Glutamatergic neuron (in vitro differentiated cells): ENCODE measurements around the gene SIDT1. TPM values are rescaled to one million over a fixed set of nuclear protein-coding genes. Genes with fewer than 3 reads are reported as not detected.

Source experiments
- DNase-seq: peaks from one replicate; pipeline ENCODE4 v3.0.0; 2022
- H3K27ac Mint-ChIP-seq: one replicate; pipeline ENCODE4 v1.8.0; 2020; ENCODE audit warnings: mild to moderate bottlenecking, mixed read lengths, inconsistent platforms; ENCODE audit not compliant: unreplicated experiment
- H3K27me3 Mint-ChIP-seq: one replicate; pipeline ENCODE4 v1.8.0; 2020; ENCODE audit warnings: mild to moderate bottlenecking, moderate library complexity, mixed read lengths, inconsistent platforms; ENCODE audit not compliant: unreplicated experiment
- H3K36me3 Mint-ChIP-seq: one replicate; pipeline ENCODE4 v1.8.0; 2020; ENCODE audit warnings: mild to moderate bottlenecking, mixed read lengths, inconsistent platforms; ENCODE audit not compliant: unreplicated experiment
- H3K4me1 Mint-ChIP-seq: one replicate; pipeline ENCODE4 v1.8.0; 2020; ENCODE audit warnings: mild to moderate bottlenecking, low read depth, mixed read lengths, inconsistent platforms; ENCODE audit not compliant: unreplicated experiment
- H3K4me3 Mint-ChIP-seq: one replicate; pipeline ENCODE4 v1.8.0; 2020; ENCODE audit warnings: mild to moderate bottlenecking, mixed read lengths, inconsistent platforms; ENCODE audit not compliant: unreplicated experiment
- H3K9me3 Mint-ChIP-seq: one replicate; pipeline ENCODE4 v1.8.0; 2020; ENCODE audit warnings: mild to moderate bottlenecking, moderate library complexity, mixed read lengths, inconsistent platforms; ENCODE audit not compliant: unreplicated experiment
- microRNA-seq: library from miRNA; unstranded; fragments of <30 nt; microRNA quantifications from one replicate; pipeline ENCODE4, GENCODE V29; 2020; ENCODE audit not compliant: unreplicated experiment
- total RNA-seq: library from RNA; stranded (reverse); fragmentation: NEBNext Ultra II Directional; extraction: Animal tissue kit (Norgen Biotek cat#: 25700); gene quantifications from one replicate; pipeline ENCODE4 v1.2.1, GENCODE V29; 2021; ENCODE audit not compliant: unreplicated experiment
- TF ChIP-seq, protein P1 (sequence below): fragments of 200-600 bp; sonication (generic); IDR thresholded peaks from one replicate; pipeline ENCODE4 v1.5.0; 2021; ENCODE audit not compliant: partially characterized antibody, unreplicated experiment

SIDT1 gene
- total RNA-seq, 1 donor from 2014 or later = not detected

DNA sequence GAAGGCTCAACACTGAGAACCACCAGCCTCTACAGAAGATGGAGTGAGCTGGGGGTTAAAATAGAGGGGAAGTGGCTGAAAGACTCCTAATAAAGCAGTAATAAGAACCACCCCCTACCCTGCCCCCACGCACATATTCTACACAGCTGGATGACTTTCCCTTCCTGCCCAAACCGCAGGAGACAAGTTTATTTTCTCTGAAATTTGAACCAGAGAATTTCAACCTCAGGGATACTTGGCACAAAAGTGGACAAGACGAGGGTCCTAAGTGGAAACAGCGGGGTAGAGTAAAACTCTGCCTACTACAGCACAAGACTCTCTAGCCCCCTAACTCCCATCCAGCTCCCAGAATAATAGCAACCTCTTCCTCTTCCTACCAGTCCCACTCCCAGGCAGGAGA, 135.7 kb downstream of the SIDT1 start:
- Mint-ChIP-seq H3K4me1 (no peaks in the 10 kb centered on the region), H3K36me3 (no peaks in the 10 kb centered on the region)
- TF ChIP-seq, protein P1, sequence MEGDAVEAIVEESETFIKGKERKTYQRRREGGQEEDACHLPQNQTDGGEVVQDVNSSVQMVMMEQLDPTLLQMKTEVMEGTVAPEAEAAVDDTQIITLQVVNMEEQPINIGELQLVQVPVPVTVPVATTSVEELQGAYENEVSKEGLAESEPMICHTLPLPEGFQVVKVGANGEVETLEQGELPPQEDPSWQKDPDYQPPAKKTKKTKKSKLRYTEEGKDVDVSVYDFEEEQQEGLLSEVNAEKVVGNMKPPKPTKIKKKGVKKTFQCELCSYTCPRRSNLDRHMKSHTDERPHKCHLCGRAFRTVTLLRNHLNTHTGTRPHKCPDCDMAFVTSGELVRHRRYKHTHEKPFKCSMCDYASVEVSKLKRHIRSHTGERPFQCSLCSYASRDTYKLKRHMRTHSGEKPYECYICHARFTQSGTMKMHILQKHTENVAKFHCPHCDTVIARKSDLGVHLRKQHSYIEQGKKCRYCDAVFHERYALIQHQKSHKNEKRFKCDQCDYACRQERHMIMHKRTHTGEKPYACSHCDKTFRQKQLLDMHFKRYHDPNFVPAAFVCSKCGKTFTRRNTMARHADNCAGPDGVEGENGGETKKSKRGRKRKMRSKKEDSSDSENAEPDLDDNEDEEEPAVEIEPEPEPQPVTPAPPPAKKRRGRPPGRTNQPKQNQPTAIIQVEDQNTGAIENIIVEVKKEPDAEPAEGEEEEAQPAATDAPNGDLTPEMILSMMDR = no peak

GRCh38 chr3:113673593-113673992, 141.2 kb downstream of the SIDT1 start:
- Mint-ChIP-seq H3K4me3 (no peak overlapping the region), H3K4me1 (no peaks in the 10 kb centered on the region), H3K27me3 (no peaks in the 10 kb centered on the region), H3K9me3 (no peaks in the 10 kb centered on the region), H3K27ac (no peak overlapping the region), H3K36me3 (no peaks in the 10 kb centered on the region)
- DNase-seq = no peak
- TF ChIP-seq, protein P1 = no peak

More for the DNA sequence above, 135.7 kb downstream of the SIDT1 start:
- Mint-ChIP-seq H3K27me3 (no peaks in the 10 kb centered on the region), H3K4me3 (no peak overlapping the region), H3K9me3 (no peaks in the 10 kb centered on the region), H3K27ac (no peak overlapping the region)
- DNase-seq = no peak

GRCh38 chr3:113676261-113676660, 143.9 kb downstream of the SIDT1 start:
- no peak overlapping the region for H3K27ac Mint-ChIP-seq
- TF ChIP-seq, protein P1 = no peak
- H3K4me3 Mint-ChIP-seq = no peak overlapping the region
- no peaks in the 10 kb centered on the region for H3K4me1 Mint-ChIP-seq
- H3K9me3 Mint-ChIP-seq = no peaks in the 10 kb centered on the region
- no peaks in the 10 kb centered on the region for H3K27me3 Mint-ChIP-seq
- no peaks in the 10 kb centered on the region for H3K36me3 Mint-ChIP-seq
- no peak for DNase-seq

DNA sequence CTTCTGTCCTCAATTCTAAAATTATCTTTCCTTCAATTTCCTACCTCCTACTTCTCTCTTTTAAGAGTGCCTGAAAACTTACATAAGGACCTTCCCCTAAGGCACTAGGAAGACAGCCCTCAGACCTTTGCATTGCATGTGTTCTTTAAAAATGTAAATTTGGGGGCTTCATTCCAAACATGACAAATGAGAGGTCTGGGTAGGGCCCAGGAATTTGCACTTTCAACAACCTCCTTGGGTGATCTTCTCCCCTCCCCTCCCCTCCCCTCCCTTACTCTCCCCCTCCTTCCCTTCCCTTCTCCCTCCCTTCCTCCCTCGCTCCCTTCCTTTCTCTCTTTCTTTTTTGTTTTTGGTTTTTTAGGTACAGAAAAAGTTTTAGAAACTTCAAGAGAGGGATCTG, 145.4 kb downstream of the SIDT1 start:
- H3K4me1 Mint-ChIP-seq = no peaks in the 10 kb centered on the region
- DNase-seq = no peak
- TF ChIP-seq, protein P1 = no peak
- H3K4me3 Mint-ChIP-seq = no peak overlapping the region
- H3K27me3 Mint-ChIP-seq = no peaks in the 10 kb centered on the region
- no peaks in the 10 kb centered on the region for H3K9me3 Mint-ChIP-seq
- H3K27ac Mint-ChIP-seq = no peak overlapping the region
- H3K36me3 Mint-ChIP-seq = no peaks in the 10 kb centered on the region

GRCh38 chr3:113678773-113679172, 146.4 kb downstream of the SIDT1 start:
- TF ChIP-seq, protein P1 = no peak
- Mint-ChIP-seq H3K4me1 (no peaks in the 10 kb centered on the region), H3K27ac (no peak overlapping the region), H3K36me3 (peaks cover 4% of the 10 kb centered on the region), H3K9me3 (no peaks in the 10 kb centered on the region), H3K4me3 (no peak overlapping the region), H3K27me3 (no peaks in the 10 kb centered on the region)
- DNase-seq = no peak

Small RNAs within 50 kb of the gene (microRNA-seq; reads per million reads assigned to microRNA genes)
- not detected for gene MIR4446

Other genes starting within 250 kb of the SIDT1 start
- 1.3 TPM for gene CFAP44, start 91.1 kb upstream of the SIDT1 start, total RNA-seq
- gene SPICE1, start 17.4 kb upstream of the SIDT1 start, total RNA-seq = 7.0 TPM
- gene USF3, start 164.1 kb downstream of the SIDT1 start, total RNA-seq = 14.9 TPM
- 42.5 TPM for gene NAA50, start 213.7 kb downstream of the SIDT1 start, total RNA-seq
- 94.5 TPM for gene ATP6V1A, start 214.5 kb downstream of the SIDT1 start, total RNA-seq